WTC11 (cell line): ENCODE data around the gene C9orf50. TPM values are rescaled to one million over a fixed set of nuclear protein-coding genes. Genes with fewer than 3 reads are reported as not detected.

Source experiments
- ATAC-seq: fragments of 200-7000 bp; cut with Tn5 transposase; 2 replicates; pipeline ENCODE4 v1.10.0; 2021; ENCODE audit warnings: mild to moderate bottlenecking, moderate library complexity
- CTCF ChIA-PET: fragments of 300-600 bp; sonication (Branson Sonifier 250); formaldehyde crosslinking; loops from one replicate; lab custom pipeline; 2021; ENCODE audit warnings: antibody characterized with exemption; lab: Charles Lee
- POLR2A ChIA-PET: fragments of 350-600 bp; sonication (Branson Sonifier 250); formaldehyde crosslinking; loops from one replicate; lab custom pipeline; 2021; ENCODE audit warnings: antibody characterized with exemption; lab: Charles Lee
- DNase-seq: peaks from one replicate; pipeline ENCODE4 v3.0.0; 2021; ENCODE audit warnings: low spot score
- H3K27ac Mint-ChIP-seq: 2 replicates; pipeline ENCODE4 v1.8.0; 2021; ENCODE audit warnings: mixed read lengths
- H3K27me3 Mint-ChIP-seq: 2 replicates; pipeline ENCODE4 v1.8.0; 2021; ENCODE audit warnings: low read depth, mild to moderate bottlenecking, moderate library complexity, mixed read lengths
- H3K36me3 Mint-ChIP-seq: 2 replicates; pipeline ENCODE4 v1.8.0; 2021; ENCODE audit warnings: mixed read lengths
- H3K4me1 Mint-ChIP-seq: 2 replicates; pipeline ENCODE4 v1.8.0; 2022; ENCODE audit warnings: mixed read lengths
- H3K4me3 Mint-ChIP-seq: 2 replicates; pipeline ENCODE4 v1.8.0; 2021; ENCODE audit warnings: mild to moderate bottlenecking, moderate library complexity, mixed read lengths
- H3K9me3 Mint-ChIP-seq: 2 replicates; pipeline ENCODE4 v1.8.0; 2021; ENCODE audit warnings: mixed read lengths
- ARID4B ChIP-seq: sonication (generic); formaldehyde crosslinking; IDR thresholded peaks from 2 replicates; pipeline ENCODE4 v1.8.0; 2023; ENCODE audit warnings: missing genetic modification reagents, mild to moderate bottlenecking, borderline replicate concordance
- ATF3 ChIP-seq: sonication (generic); formaldehyde crosslinking; conservative IDR thresholded peaks from 2 replicates; pipeline ENCODE4 v1.8.1; 2022; ENCODE audit warnings: mild to moderate bottlenecking, missing genetic modification reagents
- CREM ChIP-seq: sonication (generic); formaldehyde crosslinking; IDR thresholded peaks from 2 replicates; pipeline ENCODE4 v1.8.1; 2022; ENCODE audit warnings: mild to moderate bottlenecking, missing genetic modification reagents, moderate library complexity
- E2F5 ChIP-seq: sonication (generic); formaldehyde crosslinking; IDR thresholded peaks from 2 replicates; pipeline ENCODE4 v1.8.1; 2022; ENCODE audit warnings: mild to moderate bottlenecking, moderate library complexity, missing genetic modification reagents
- ESRRA ChIP-seq: sonication (generic); formaldehyde crosslinking; IDR thresholded peaks from 2 replicates; pipeline ENCODE4 v1.8.1; 2022; ENCODE audit warnings: mild to moderate bottlenecking, missing genetic modification reagents, borderline replicate concordance
- GTF2I ChIP-seq: fragments of 250-450 bp; sonication (Bioruptor Pico); conservative IDR thresholded peaks from 2 replicates; pipeline ENCODE4 v1.4.0; 2021; ENCODE audit warnings: mild to moderate bottlenecking
- MXD4 ChIP-seq: fragments of 250-450 bp; sonication (Bioruptor Pico); IDR thresholded peaks from 2 replicates; pipeline ENCODE4 v1.8.0; 2021; ENCODE audit warnings: mild to moderate bottlenecking, moderate library complexity, borderline replicate concordance
- NFATC4 ChIP-seq: fragments of 250-450 bp; sonication (Bioruptor Pico); IDR thresholded peaks from 2 replicates; pipeline ENCODE4 v1.9.0; 2021; ENCODE audit warnings: mild to moderate bottlenecking
- ZNF138 ChIP-seq: sonication (generic); formaldehyde crosslinking; conservative IDR thresholded peaks from 2 replicates; pipeline ENCODE4 v1.8.1; 2022; ENCODE audit warnings: mild to moderate bottlenecking, moderate library complexity, missing genetic modification reagents
- ZNF263 ChIP-seq: sonication (generic); formaldehyde crosslinking; IDR thresholded peaks from 2 replicates; pipeline ENCODE4 v1.8.1; 2022; ENCODE audit warnings: low read depth, mild to moderate bottlenecking, moderate library complexity, missing genetic modification reagents
- ZNF512 ChIP-seq: sonication (generic); formaldehyde crosslinking; IDR thresholded peaks from 2 replicates; pipeline ENCODE4 v1.8.1; 2022; ENCODE audit warnings: missing genetic modification reagents, borderline replicate concordance
- total RNA-seq: library from RNA; stranded (reverse); gene quantifications from 3 replicates; pipeline ENCODE4 v1.2.3, GENCODE V29; 2021

Gene C9orf50
- total RNA-seq, 1 experiment from 2014 or later, result 0.11 TPM

- TF ChIP-seq ARID4B (CRISPR knock-in tag), result no peak
Observed at GRCh38 chr9:129602598-129603415, 18.1 kb downstream of the C9orf50 start (continued).

GRCh38 chr9:129601082-129601674, 19.7 kb downstream of the C9orf50 start:
- Mint-ChIP-seq H3K9me3 (no peaks in the 10 kb centered on the region), H3K27ac (no peak overlapping the region), H3K27me3 (peaks cover 19% of the 10 kb centered on the region), H3K36me3 (no peaks in the 10 kb centered on the region), H3K4me3 (no peak overlapping the region), H3K4me1 (peaks cover 37% of the 10 kb centered on the region)
- TF ChIP-seq GTF2I (peak; percentile 70), ESRRA (CRISPR knock-in tag) (no peak)
- CTCF ChIA-PET, result interaction anchor here (1.9 kb wide), 1 partner anchor 23 kb away, joined by 6 read pairs; no protein-coding TSS in a partner anchor
- POLR2A ChIA-PET, result interaction anchor here (0.7 to 1.0 kb wide), 2 partner anchors 15 to 104 kb away, joined by 3 to 4 read pairs; no protein-coding TSS in a partner anchor
- DNase-seq (no peak), ATAC-seq (no peak)

- Mint-ChIP-seq H3K4me3 (peak overlapping the region; percentile 56), H3K4me1 (peaks cover 44% of the 10 kb centered on the region), H3K27me3 (peaks cover 47% of the 10 kb centered on the region), H3K9me3 (no peaks in the 10 kb centered on the region), H3K36me3 (no peaks in the 10 kb centered on the region), H3K27ac (no peak overlapping the region; the same call in 1 of the 2 replicates)
- no peak for TF ChIP-seq ZNF263
- no peak for TF ChIP-seq NFATC4 (CRISPR knock-in tag)
- TF ChIP-seq ATF3 (CRISPR knock-in tag), result no peak
- no peak for TF ChIP-seq CREM (CRISPR knock-in tag)
- no peak for TF ChIP-seq ARID4B (CRISPR knock-in tag)
- TF ChIP-seq ZNF512, result no peak
- no peak for TF ChIP-seq MXD4 (CRISPR knock-in tag)
- no peak for TF ChIP-seq E2F5 (CRISPR knock-in tag)
- TF ChIP-seq ZNF138, result no peak
- no peak for DNase-seq
- ChIA-PET CTCF (interaction anchor here (1.2 to 3.8 kb wide), 7 partner anchors 9 to 459 kb away, joined by 3 to 34 read pairs (median 11); partner anchors contain the start of gene NTMT1), POLR2A (interaction anchor here (0.6 to 2.5 kb wide), 3 partner anchors 64 to 420 kb away, joined by 3 to 12 read pairs (median 3); partner anchors contain the start of gene IER5L)
- no peak for ATAC-seq
Observed at GRCh38 chr9:129598089-129598596, 22.8 kb downstream of the C9orf50 start.
